SKM-1 (cell line): Measurements from ENCODE around the gene ZC3H4.

Experiments used
- DNase-seq: peaks from one replicate; lab custom pipeline; 2025; ENCODE audit not compliant: unreplicated experiment; lab: John Stamatoyannopoulos, UW

The ZC3H4 gene

GRCh38 chr19:47049307-47049700 is 64.3 kb downstream of the ZC3H4 start:
- DNase-seq, result no peak

GRCh38 chr19:47047763-47048405 is 65.7 kb downstream of the ZC3H4 start:
- DNase-seq, result peak; percentile 68

GRCh38 chr19:47047272-47047762 is 66.3 kb downstream of the ZC3H4 start:
- no peak for DNase-seq

GRCh38 chr19:47045867-47046470 is 67.6 kb downstream of the ZC3H4 start:
- no peak for DNase-seq

- no peak for DNase-seq
These were observed 68.4 kb downstream of the ZC3H4 start for GRCh38 chr19:47044946-47045866.

- DNase-seq, result no peak
These were observed 72.7 kb downstream of the ZC3H4 start for GRCh38 chr19:47040869-47041268.

GRCh38 chr19:47039239-47039874 is 74.2 kb downstream of the ZC3H4 start:
- DNase-seq, result no peak

- DNase-seq, result no peak
These were observed 75.8 kb downstream of the ZC3H4 start for GRCh38 chr19:47037766-47038165.

GRCh38 chr19:47036097-47036651 is 77.4 kb downstream of the ZC3H4 start:
- no peak for DNase-seq

GRCh38 chr19:47035127-47036096 is 78.2 kb downstream of the ZC3H4 start:
- DNase-seq, result peak; percentile 10

GRCh38 chr19:47032171-47032811 is 81.3 kb downstream of the ZC3H4 start:
- peak; percentile 3 for DNase-seq

- DNase-seq, result no peak
These were observed 85.4 kb downstream of the ZC3H4 start for GRCh38 chr19:47028195-47028601.

- no peak for DNase-seq
These were observed 85.9 kb downstream of the ZC3H4 start for GRCh38 chr19:47027586-47028088.

GRCh38 chr19:47026889-47027288 is 86.7 kb downstream of the ZC3H4 start:
- no peak for DNase-seq

- DNase-seq, result no peak
These were observed 87.4 kb downstream of the ZC3H4 start for GRCh38 chr19:47026156-47026555.

GRCh38 chr19:47024502-47024901 is 89.1 kb downstream of the ZC3H4 start:
- no peak for DNase-seq

- DNase-seq, result no peak
These were observed 90.2 kb downstream of the ZC3H4 start for GRCh38 chr19:47023448-47023794.

- DNase-seq, result no peak
These were observed 90.8 kb downstream of the ZC3H4 start for GRCh38 chr19:47022541-47023447.
